ENCODE measurements around the gene GLA. TPM values are rescaled to one million over a fixed set of nuclear protein-coding genes. Genes with fewer than 3 reads are reported as not detected.
A peak's percentile ranks its signal among the peaks of the same experiment; 100 is the strongest.

GLA gene
- total RNA-seq, 1 donor from 2014 or later = 29.2 TPM

- no peak for DNase-seq (ENCODE audit: low spot score)
Measured at GRCh38 chrX:101397779-101398178, 9.9 kb downstream of the GLA start.

- no peak for DNase-seq (ENCODE audit: low spot score)
Measured at GRCh38 chrX:101395789-101396188, 11.9 kb downstream of the GLA start.

- DNase-seq (ENCODE audit: low spot score) = no peak
Measured at GRCh38 chrX:101394372-101394771, 13.4 kb downstream of the GLA start.

- DNase-seq (ENCODE audit: low spot score) = no peak
Measured at GRCh38 chrX:101393530-101394305, 14.0 kb downstream of the GLA start.

GRCh38 chrX:101391831-101392230 is 15.9 kb downstream of the GLA start:
- no peak for DNase-seq (ENCODE audit: low spot score)

- peak; percentile 84 for DNase-seq (ENCODE audit: low spot score)
Measured at GRCh38 chrX:101390664-101391525, 16.8 kb downstream of the GLA start, which contains the start of gene RPL36A. TSS of gene RPL36A (plus strand) at chrX:101391011. CDS start at chrX:101391044, 33 bp downstream.

GRCh38 chrX:101388604-101389003 is 19.1 kb downstream of the GLA start:
- DNase-seq (ENCODE audit: low spot score) = no peak

- DNase-seq (ENCODE audit: low spot score) = no peak
Measured at GRCh38 chrX:101386542-101386885, 21.2 kb downstream of the GLA start.

- no peak for DNase-seq (ENCODE audit: low spot score)
Measured at GRCh38 chrX:101385795-101386541, 21.8 kb downstream of the GLA start, which contains the start of gene BTK. TSS of gene BTK (minus strand) at chrX:101386191. CDS start at chrX:101375284, 10,907 bp downstream.

GRCh38 chrX:101385026-101385684 is 22.6 kb downstream of the GLA start:
- DNase-seq (ENCODE audit: low spot score) = no peak

GRCh38 chrX:101383679-101384205 is 24.0 kb downstream of the GLA start:
- no peak for DNase-seq (ENCODE audit: low spot score)

GRCh38 chrX:101377547-101377946 is 30.2 kb downstream of the GLA start:
- DNase-seq (ENCODE audit: low spot score) = no peak

GRCh38 chrX:101370888-101371504 is 36.7 kb downstream of the GLA start:
- DNase-seq (ENCODE audit: low spot score) = no peak

- DNase-seq (ENCODE audit: low spot score) = no peak
Measured at GRCh38 chrX:101369687-101370086, 38.0 kb downstream of the GLA start.

GRCh38 chrX:101368800-101369199 is 38.9 kb downstream of the GLA start:
- no peak for DNase-seq (ENCODE audit: low spot score)

- no peak for DNase-seq (ENCODE audit: low spot score)
Measured at GRCh38 chrX:101365301-101365795, 42.4 kb downstream of the GLA start.

- DNase-seq (ENCODE audit: low spot score) = no peak
Measured at GRCh38 chrX:101362757-101363156, 45.0 kb downstream of the GLA start.

- no peak for DNase-seq (ENCODE audit: low spot score)
Measured at GRCh38 chrX:101362116-101362515, 45.6 kb downstream of the GLA start.

- no peak for DNase-seq (ENCODE audit: low spot score)
Measured at GRCh38 chrX:101360390-101360789, 47.3 kb downstream of the GLA start.

- DNase-seq (ENCODE audit: low spot score) = no peak
Measured at GRCh38 chrX:101359966-101360365, 47.8 kb downstream of the GLA start.

Data from mucosa of gallbladder (tissue), 1 donor.